ENCODE measurements around the gene THOC2.

GRCh38 chrX:123713841-123714240 is 19.0 kb downstream of the THOC2 start:
- TF ChIP-seq ZNF274 (IDR thresholded peaks at IDR 0.05; ENCODE audit: low read depth, low read length), result no peak
- no peak for TF ChIP-seq YY1 (IDR thresholded peaks at IDR 0.05; ENCODE audit: insufficient read depth, insufficient read length)
- no peak for TF ChIP-seq SUZ12 (IDR thresholded peaks at IDR 0.05; ENCODE audit: extremely low read depth, insufficient read depth, insufficient read length)
